ENCODE data around the gene ASH1L.
"Not testable (repeated sequence)": the region's sequence is repeated elsewhere in the genome, so short reads cannot be mapped to it uniquely, and the experiment has no call there.

Gene ASH1L

GRCh38 chr1:155561779-155562580, 623 bp downstream of the ASH1L start:
- peak; percentile 32 to 47 for DNase-seq (ENCODE audit: low read depth in 2 of 2)

- DNase-seq (ENCODE audit: low read depth in 2 of 2), result no peak
These were observed 6.7 kb downstream of the ASH1L start for GRCh38 chr1:155555915-155556314.

- no peak for DNase-seq (ENCODE audit: low read depth in 2 of 2)
These were observed 9.3 kb downstream of the ASH1L start for GRCh38 chr1:155553349-155553748.

GRCh38 chr1:155548706-155549105, 13.9 kb downstream of the ASH1L start:
- DNase-seq (ENCODE audit: low read depth in 2 of 2), result no peak

- DNase-seq (ENCODE audit: low read depth in 2 of 2), result no peak
These were observed 22.4 kb downstream of the ASH1L start for GRCh38 chr1:155540000-155540874.

- no peak for DNase-seq (ENCODE audit: low read depth in 2 of 2)
These were observed 25.4 kb downstream of the ASH1L start for GRCh38 chr1:155537193-155537592.

- DNase-seq (ENCODE audit: low read depth in 2 of 2), result no peak
These were observed 31.0 kb downstream of the ASH1L start for GRCh38 chr1:155531624-155532023.

GRCh38 chr1:155529929-155530328, 32.7 kb downstream of the ASH1L start:
- no peak for DNase-seq (ENCODE audit: low read depth in 2 of 2)

- DNase-seq (ENCODE audit: low read depth in 2 of 2), result no peak
These were observed 33.5 kb downstream of the ASH1L start for GRCh38 chr1:155529109-155529508.

GRCh38 chr1:155527677-155528076, 34.9 kb downstream of the ASH1L start:
- no peak for DNase-seq (ENCODE audit: low read depth in 2 of 2)

GRCh38 chr1:155526356-155526755, 36.2 kb downstream of the ASH1L start:
- DNase-seq (ENCODE audit: low read depth in 2 of 2), result no peak

GRCh38 chr1:155522069-155522468, 40.5 kb downstream of the ASH1L start:
- DNase-seq (ENCODE audit: low read depth in 2 of 2), result no peak

GRCh38 chr1:155518484-155518883, 44.1 kb downstream of the ASH1L start:
- no peak for DNase-seq (ENCODE audit: low read depth in 2 of 2)

GRCh38 chr1:155514582-155515187, 47.9 kb downstream of the ASH1L start:
- DNase-seq (ENCODE audit: low read depth in 2 of 2), result no peak

GRCh38 chr1:155513300-155513916, 49.2 kb downstream of the ASH1L start:
- no peak for DNase-seq (ENCODE audit: low read depth in 2 of 2)

GRCh38 chr1:155511385-155511784, 51.2 kb downstream of the ASH1L start:
- DNase-seq (ENCODE audit: low read depth in 2 of 2), result not testable (repeated sequence)

GRCh38 chr1:155509064-155509463, 53.5 kb downstream of the ASH1L start:
- no peak for DNase-seq (ENCODE audit: low read depth in 2 of 2)

GRCh38 chr1:155507945-155508344, 54.7 kb downstream of the ASH1L start:
- no peak for DNase-seq (ENCODE audit: low read depth in 2 of 2)

GRCh38 chr1:155505963-155506362, 56.6 kb downstream of the ASH1L start:
- DNase-seq (ENCODE audit: low read depth in 2 of 2), result not testable (repeated sequence)

GRCh38 chr1:155504207-155504606, 58.4 kb downstream of the ASH1L start:
- no peak for DNase-seq (ENCODE audit: low read depth in 2 of 2)

- DNase-seq (ENCODE audit: low read depth in 2 of 2), result no peak
These were observed 62.5 kb downstream of the ASH1L start for GRCh38 chr1:155499953-155500639.
